ENCODE measurements around the gene GRPEL2.
A peak's percentile ranks its signal among the peaks of the same experiment; 100 is the strongest.

Gene GRPEL2

GRCh38 chr5:149310488-149310887 lies 34.8 kb upstream of the GRPEL2 start:
- Histone ChIP-seq H2AFZ (ENCODE audit: low read depth, low read length) (no peak overlapping the region), H3K27me3 (ENCODE audit: insufficient read depth, low read length, poor library complexity) (no peaks in the 10 kb centered on the region), H3K4me1 (ENCODE audit: insufficient read depth, low read length) (no peaks in the 10 kb centered on the region; the same call in 1 of the 2 replicates), H3K9me3 (ENCODE audit: insufficient read depth, low read length, severe bottlenecking) (no peaks in the 10 kb centered on the region), H3K36me3 (ENCODE audit: insufficient read depth, low read length) (no peaks in the 10 kb centered on the region), H3K4me3 (ENCODE audit: low read depth in 1 of 2, low read length in 2 of 2) (no peak overlapping the region), H3K27ac (ENCODE audit: low read length) (no peak overlapping the region), H3K4me2 (ENCODE audit: insufficient read depth, low read length) (no peak overlapping the region), H3K79me2 (ENCODE audit: insufficient read depth, low read length) (no peaks in the 10 kb centered on the region), H3K9ac (ENCODE audit: low read depth, low read length) (no peak overlapping the region), H4K20me1 (ENCODE audit: insufficient read depth, low read length) (no peaks in the 10 kb centered on the region)
- ATAC-seq (ENCODE audit: insufficient read depth, low read depth) (no peak), DNase-seq (no peak)
- TF ChIP-seq EZH2 (IDR thresholded peaks at IDR 0.05; ENCODE audit: borderline replicate concordance, low read depth, low read length, severe bottlenecking) = no peak

GRCh38 chr5:149310947-149311658 lies 34.2 kb upstream of the GRPEL2 start:
- Histone ChIP-seq H4K20me1 (ENCODE audit: insufficient read depth, low read length) (no peaks in the 10 kb centered on the region), H3K9me3 (ENCODE audit: insufficient read depth, low read length, severe bottlenecking) (no peaks in the 10 kb centered on the region), H3K9ac (ENCODE audit: low read depth, low read length) (no peak overlapping the region), H3K4me3 (ENCODE audit: low read depth in 1 of 2, low read length in 2 of 2) (no peak overlapping the region), H3K27ac (ENCODE audit: low read length) (no peak overlapping the region), H3K4me1 (ENCODE audit: insufficient read depth, low read length) (no peaks in the 10 kb centered on the region; the same call in 1 of the 2 replicates), H3K4me2 (ENCODE audit: insufficient read depth, low read length) (no peak overlapping the region), H3K79me2 (ENCODE audit: insufficient read depth, low read length) (no peaks in the 10 kb centered on the region), H3K27me3 (ENCODE audit: insufficient read depth, low read length, poor library complexity) (no peaks in the 10 kb centered on the region), H2AFZ (ENCODE audit: low read depth, low read length) (no peak overlapping the region), H3K36me3 (ENCODE audit: insufficient read depth, low read length) (no peaks in the 10 kb centered on the region)
- TF ChIP-seq, protein P1, sequence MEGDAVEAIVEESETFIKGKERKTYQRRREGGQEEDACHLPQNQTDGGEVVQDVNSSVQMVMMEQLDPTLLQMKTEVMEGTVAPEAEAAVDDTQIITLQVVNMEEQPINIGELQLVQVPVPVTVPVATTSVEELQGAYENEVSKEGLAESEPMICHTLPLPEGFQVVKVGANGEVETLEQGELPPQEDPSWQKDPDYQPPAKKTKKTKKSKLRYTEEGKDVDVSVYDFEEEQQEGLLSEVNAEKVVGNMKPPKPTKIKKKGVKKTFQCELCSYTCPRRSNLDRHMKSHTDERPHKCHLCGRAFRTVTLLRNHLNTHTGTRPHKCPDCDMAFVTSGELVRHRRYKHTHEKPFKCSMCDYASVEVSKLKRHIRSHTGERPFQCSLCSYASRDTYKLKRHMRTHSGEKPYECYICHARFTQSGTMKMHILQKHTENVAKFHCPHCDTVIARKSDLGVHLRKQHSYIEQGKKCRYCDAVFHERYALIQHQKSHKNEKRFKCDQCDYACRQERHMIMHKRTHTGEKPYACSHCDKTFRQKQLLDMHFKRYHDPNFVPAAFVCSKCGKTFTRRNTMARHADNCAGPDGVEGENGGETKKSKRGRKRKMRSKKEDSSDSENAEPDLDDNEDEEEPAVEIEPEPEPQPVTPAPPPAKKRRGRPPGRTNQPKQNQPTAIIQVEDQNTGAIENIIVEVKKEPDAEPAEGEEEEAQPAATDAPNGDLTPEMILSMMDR (IDR thresholded peaks at IDR 0.05; ENCODE audit: borderline replicate concordance, extremely low read depth, low read length, poor library complexity, severe bottlenecking) = no peak
- TF ChIP-seq EZH2 (IDR thresholded peaks at IDR 0.05; ENCODE audit: borderline replicate concordance, low read depth, low read length, severe bottlenecking) = no peak
- peak; percentile 10 for DNase-seq
- ATAC-seq (ENCODE audit: insufficient read depth, low read depth) = peak; percentile 49; the same call in 2 of the 3 replicates

GRCh38 chr5:149313151-149313841 lies 32.0 kb upstream of the GRPEL2 start:
- DNase-seq (no peak), ATAC-seq (ENCODE audit: insufficient read depth, low read depth) (no peak)
- H3K4me2 ChIP-seq (ENCODE audit: insufficient read depth, low read length) = no peak overlapping the region
- no peaks in the 10 kb centered on the region for H3K27me3 ChIP-seq (ENCODE audit: insufficient read depth, low read length, poor library complexity)
- no peaks in the 10 kb centered on the region for H3K79me2 ChIP-seq (ENCODE audit: insufficient read depth, low read length)
- H4K20me1 ChIP-seq (ENCODE audit: insufficient read depth, low read length) = no peaks in the 10 kb centered on the region
- H3K36me3 ChIP-seq (ENCODE audit: insufficient read depth, low read length) = no peaks in the 10 kb centered on the region
- no peaks in the 10 kb centered on the region; the same call in 1 of the 2 replicates for H3K4me1 ChIP-seq (ENCODE audit: insufficient read depth, low read length)
- H3K9me3 ChIP-seq (ENCODE audit: insufficient read depth, low read length, severe bottlenecking) = no peaks in the 10 kb centered on the region
- no peak overlapping the region for H3K9ac ChIP-seq (ENCODE audit: low read depth, low read length)
- no peak overlapping the region for H3K4me3 ChIP-seq (ENCODE audit: low read depth in 1 of 2, low read length in 2 of 2)
- TF ChIP-seq EZH2 (IDR thresholded peaks at IDR 0.05; ENCODE audit: borderline replicate concordance, low read depth, low read length, severe bottlenecking) = no peak
- TF ChIP-seq, protein P1 (IDR thresholded peaks at IDR 0.05; ENCODE audit: borderline replicate concordance, extremely low read depth, low read length, poor library complexity, severe bottlenecking) = no peak
- no peak overlapping the region for H3K27ac ChIP-seq (ENCODE audit: low read length)
- no peak overlapping the region for H2AFZ ChIP-seq (ENCODE audit: low read depth, low read length)

- Histone ChIP-seq H3K27ac (ENCODE audit: low read length) (no peak overlapping the region), H3K4me2 (ENCODE audit: insufficient read depth, low read length) (no peak overlapping the region), H4K20me1 (ENCODE audit: insufficient read depth, low read length) (no peaks in the 10 kb centered on the region), H3K9ac (ENCODE audit: low read depth, low read length) (no peak overlapping the region), H3K79me2 (ENCODE audit: insufficient read depth, low read length) (no peaks in the 10 kb centered on the region), H3K27me3 (ENCODE audit: insufficient read depth, low read length, poor library complexity) (no peaks in the 10 kb centered on the region), H3K4me1 (ENCODE audit: insufficient read depth, low read length) (no peaks in the 10 kb centered on the region; the same call in 1 of the 2 replicates), H3K36me3 (ENCODE audit: insufficient read depth, low read length) (no peaks in the 10 kb centered on the region), H3K4me3 (ENCODE audit: low read depth in 1 of 2, low read length in 2 of 2) (no peak overlapping the region), H2AFZ (ENCODE audit: low read depth, low read length) (no peak overlapping the region), H3K9me3 (ENCODE audit: insufficient read depth, low read length, severe bottlenecking) (no peaks in the 10 kb centered on the region)
- no peak for TF ChIP-seq EZH2 (IDR thresholded peaks at IDR 0.05; ENCODE audit: borderline replicate concordance, low read depth, low read length, severe bottlenecking)
- TF ChIP-seq, protein P1 (IDR thresholded peaks at IDR 0.05; ENCODE audit: borderline replicate concordance, extremely low read depth, low read length, poor library complexity, severe bottlenecking) = peak; percentile 26
- no peak for DNase-seq
- no peak for ATAC-seq (ENCODE audit: insufficient read depth, low read depth)
These were observed 30.7 kb upstream of the GRPEL2 start for GRCh38 chr5:149314571-149315111.

Data from DND-41 (cell line).